Smooth muscle cell (in vitro differentiated cells): ENCODE measurements around the gene KCNH5. TPM values are rescaled to one million over a fixed set of nuclear protein-coding genes. Genes with fewer than 3 reads are reported as not detected.

Source experiments
- DNase-seq: peaks from one replicate; lab custom pipeline; 2025; ENCODE audit not compliant: unreplicated experiment; lab: John Stamatoyannopoulos, UW
- H2AFZ ChIP-seq: fragments of 200-600 bp; sonication (generic); 2 replicates; pipeline ENCODE4 v1.6.0; 2016; ENCODE audit warnings: antibody characterized with exemption, low read depth, mild to moderate bottlenecking
- H3F3A ChIP-seq: fragments of 200-600 bp; sonication (generic); 2 replicates; pipeline ENCODE4 v1.6.0; 2017; ENCODE audit warnings: antibody characterized with exemption, low read depth
- H3K27ac ChIP-seq: fragments of 200-600 bp; sonication (generic); 2 replicates; pipeline ENCODE4 v1.5.1; 2016; ENCODE audit warnings: low read depth, mild to moderate bottlenecking
- H3K27me3 ChIP-seq: fragments of 200-600 bp; sonication (generic); 2 replicates; pipeline ENCODE4 v1.6.1; 2016; ENCODE audit warnings: low read depth, mild to moderate bottlenecking
- H3K36me3 ChIP-seq: fragments of 200-600 bp; sonication (generic); 2 replicates; pipeline ENCODE4 v1.5.1; 2016; ENCODE audit warnings: low read depth
- H3K4me1 ChIP-seq: fragments of 200-600 bp; sonication (generic); 2 replicates; pipeline ENCODE4 v1.5.1; 2016; ENCODE audit warnings: low read depth
- H3K4me2 ChIP-seq: fragments of 200-600 bp; sonication (generic); 2 replicates; pipeline ENCODE4 v1.6.0; 2016; ENCODE audit warnings: mild to moderate bottlenecking
- H3K4me3 ChIP-seq: fragments of 200-600 bp; sonication (generic); 2 replicates; pipeline ENCODE4 v1.5.1; 2016; ENCODE audit warnings: mild to moderate bottlenecking
- H3K79me2 ChIP-seq: fragments of 200-600 bp; sonication (generic); 2 replicates; pipeline ENCODE4 v1.6.0; 2016; ENCODE audit warnings: low read depth, mild to moderate bottlenecking
- H3K9ac ChIP-seq: fragments of 200-600 bp; sonication (generic); 2 replicates; pipeline ENCODE4 v1.6.0; 2016; ENCODE audit warnings: low read depth
- H3K9me3 ChIP-seq: fragments of 200-600 bp; sonication (generic); replicated peaks from 2 replicates; pipeline ENCODE4 v1.5.1; 2016; ENCODE audit warnings: low read depth
- H4K20me1 ChIP-seq: fragments of 200-600 bp; sonication (generic); 2 replicates; pipeline ENCODE4 v1.6.0; 2016; ENCODE audit warnings: low read depth
- CTCF ChIP-seq: fragments of 200-600 bp; sonication (generic); IDR thresholded peaks from 2 replicates; pipeline ENCODE4 v1.5.1; 2017; ENCODE audit warnings: borderline replicate concordance, mild to moderate bottlenecking, antibody characterized with exemption; ENCODE audit not compliant: insufficient read depth, poor library complexity, severe bottlenecking
- WGBS: methylation state at CpG from one replicate; pipeline ENCODE4 v1.1.7; 2016; ENCODE audit warnings: low lambda C conversion rate; 5-methylcytosine and 5-hydroxymethylcytosine counted together
- polyA plus RNA-seq: library from polyadenylated mRNA; unstranded; fragments of >200 nt; fragmentation: Nextera tagmentation; extraction: Ambion mirVana; gene quantifications from 2 replicates; pipeline ENCODE4 v1.2.1, GENCODE V29; 2016
- total RNA-seq: library from RNA; depleted of rRNA; stranded (reverse); fragments of >200 nt; gene quantifications from 2 replicates; pipeline ENCODE4 v1.2.3, GENCODE V29; 2014

KCNH5 gene
- total and polyA plus RNA-seq, 2 experiments from 2014 or later = 0.03 to 0.54 TPM

GRCh38 chr14:62983821-62984220 is 61.4 kb downstream of the KCNH5 start:
- Histone ChIP-seq H3K27ac (no peak overlapping the region), H3F3A (no peaks in the 10 kb centered on the region), H3K27me3 (no peaks in the 10 kb centered on the region), H3K9me3 (no peaks in the 10 kb centered on the region), H3K4me1 (no peaks in the 10 kb centered on the region), H3K4me2 (no peak overlapping the region), H3K79me2 (no peaks in the 10 kb centered on the region), H4K20me1 (no peaks in the 10 kb centered on the region), H3K4me3 (no peak overlapping the region), H3K9ac (no peak overlapping the region), H3K36me3 (no peaks in the 10 kb centered on the region), H2AFZ (no peak overlapping the region)
- no peak for TF ChIP-seq CTCF
- no peak for DNase-seq

GRCh38 chr14:62980693-62981092 is 64.6 kb downstream of the KCNH5 start:
- H4K20me1 ChIP-seq = no peaks in the 10 kb centered on the region
- no peak overlapping the region for H3K9ac ChIP-seq
- H3K9me3 ChIP-seq = no peaks in the 10 kb centered on the region
- H3F3A ChIP-seq = no peaks in the 10 kb centered on the region
- H3K4me2 ChIP-seq = no peak overlapping the region
- no peak for DNase-seq
- TF ChIP-seq CTCF = no peak
- 93% methylated on average over 7 of the region's 7 CpGs for WGBS
- H3K27me3 ChIP-seq = no peaks in the 10 kb centered on the region
- H3K27ac ChIP-seq = no peak overlapping the region
- H3K36me3 ChIP-seq = no peaks in the 10 kb centered on the region
- H3K4me1 ChIP-seq = no peaks in the 10 kb centered on the region
- H2AFZ ChIP-seq = no peak overlapping the region
- H3K4me3 ChIP-seq = no peak overlapping the region
- no peaks in the 10 kb centered on the region for H3K79me2 ChIP-seq

- no peak overlapping the region for H3K4me3 ChIP-seq
- H2AFZ ChIP-seq = no peak overlapping the region
- no peak overlapping the region for H3K4me2 ChIP-seq
- H3K4me1 ChIP-seq = no peaks in the 10 kb centered on the region
- H3K9me3 ChIP-seq = no peaks in the 10 kb centered on the region
- 50% methylated on average over 1 of the region's 1 CpG for WGBS
- no peak overlapping the region for H3K27ac ChIP-seq
- DNase-seq = no peak
- H3F3A ChIP-seq = no peaks in the 10 kb centered on the region
- no peak for TF ChIP-seq CTCF
- no peaks in the 10 kb centered on the region for H4K20me1 ChIP-seq
- no peaks in the 10 kb centered on the region for H3K27me3 ChIP-seq
- no peak overlapping the region for H3K9ac ChIP-seq
- H3K79me2 ChIP-seq = no peaks in the 10 kb centered on the region
- no peaks in the 10 kb centered on the region for H3K36me3 ChIP-seq
Observed at GRCh38 chr14:62957562-62957961, 87.7 kb downstream of the KCNH5 start.

- Histone ChIP-seq H3K9me3 (no peaks in the 10 kb centered on the region), H2AFZ (no peak overlapping the region), H3K4me2 (no peak overlapping the region), H3F3A (no peaks in the 10 kb centered on the region), H3K4me3 (no peak overlapping the region), H3K36me3 (no peaks in the 10 kb centered on the region), H3K9ac (no peak overlapping the region), H3K27ac (no peak overlapping the region), H3K27me3 (no peaks in the 10 kb centered on the region), H3K4me1 (no peaks in the 10 kb centered on the region), H3K79me2 (no peaks in the 10 kb centered on the region), H4K20me1 (no peaks in the 10 kb centered on the region)
- 87% methylated on average over 2 of the region's 2 CpGs for whole genome bisulfite sequencing
- TF ChIP-seq CTCF = no peak
- DNase-seq = no peak
Observed at GRCh38 chr14:62956413-62956812, 88.8 kb downstream of the KCNH5 start.
